ENCODE results near the gene NCF2. TPM values are rescaled to one million over a fixed set of nuclear protein-coding genes. Genes with fewer than 3 reads are reported as not detected.

The NCF2 gene
- total and polyA plus RNA-seq, 2 donors (not counting 1 experiment from before 2014, with no cell fraction given): 9.9 to 10.5 TPM

DNA sequence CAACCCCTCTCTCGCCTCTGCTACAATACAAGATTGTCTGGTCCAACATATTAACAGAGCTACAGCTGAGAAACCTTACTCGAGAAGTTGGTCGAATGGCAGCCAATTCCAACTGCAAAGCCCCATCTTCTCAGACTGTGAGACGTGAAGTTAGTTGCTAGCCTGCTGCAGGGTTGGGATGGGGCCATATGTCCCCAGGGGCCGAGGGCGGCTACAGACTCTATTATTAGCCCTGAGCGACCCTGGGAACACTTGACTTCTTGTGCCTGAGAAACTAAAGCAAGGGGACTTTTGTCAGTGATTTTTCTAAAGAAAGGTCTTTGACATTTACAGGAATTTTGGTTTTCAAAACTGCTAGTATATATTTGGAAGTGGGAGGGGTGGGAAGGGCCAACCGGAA, 13.7 kb downstream of the NCF2 start:
- Mint-ChIP-seq H3K27me3 (no peaks in the 10 kb centered on the region), H3K9me3 (ENCODE audit: insufficient read depth) (no peaks in the 10 kb centered on the region), H3K27ac (no peak overlapping the region), H3K4me3 (no peak overlapping the region), H3K4me1 (peaks cover 12% of the 10 kb centered on the region)
- ChIA-PET POLR2A (no interaction called here), CTCF (interaction anchor here (1.0 kb wide), 1 partner anchor 30 kb away, joined by 3 read pairs; no protein-coding TSS in a partner anchor)
- no peak overlapping the region for H3K4me2 ChIP-seq (replicated peaks; ENCODE audit: low read depth, low read length, poor library complexity, severe bottlenecking)
- no peaks in the 10 kb centered on the region for H3K27me3 ChIP-seq (replicated peaks in 1 of 4; ENCODE audit: control extremely low read depth in 1 of 4, control insufficient read depth in 3 of 4, insufficient read depth in 4 of 4, low read length in 3 of 4)
- intact Hi-C loops (cut with micrococcal nuclease): no loop called here
- no peaks in the 10 kb centered on the region for H3K9me3 ChIP-seq (ENCODE audit: control extremely low read depth in 1 of 3, control insufficient read depth in 2 of 3, insufficient read depth in 1 of 3, low read length in 2 of 3)
- H3K36me3 ChIP-seq (replicated peaks in 1 of 2; ENCODE audit: control extremely low read depth in 1 of 2, control insufficient read depth in 1 of 2, extremely low read depth in 1 of 2, insufficient read depth in 2 of 2, low read length in 1 of 2): peaks cover 5 to 19% of the 10 kb centered on the region in 2 experiments
- H3K4me3 ChIP-seq (ENCODE audit: control extremely low read depth in 1 of 5, extremely low read depth in 1 of 5, insufficient read depth in 1 of 5, low read depth in 2 of 5, low read length in 4 of 5): no peak overlapping the region
- no peak overlapping the region for H3K9ac ChIP-seq (ENCODE audit: low read length)
- H3K4me1 ChIP-seq (ENCODE audit: control insufficient read depth in 2 of 2, insufficient read depth in 2 of 2, low read length in 2 of 2): peaks cover 16 to 18% of the 10 kb centered on the region in 2 donors
- H3K79me2 ChIP-seq (ENCODE audit: control insufficient read depth, insufficient read depth, low read length): no peaks in the 10 kb centered on the region
- 43% methylated on average over 5 of the region's 8 CpGs for WGBS (ENCODE audit: insufficient coverage)
- TF ChIP-seq CTCF (IDR thresholded peaks at IDR 0.05) (no peak), EZH2 (IDR thresholded peaks at IDR 0.05; ENCODE audit: borderline replicate concordance, insufficient read depth, low read depth, low read length, poor library complexity, severe bottlenecking) (no peak)
- no peak for ATAC-seq (ENCODE audit: low read depth)
- no peak overlapping the region for H2AFZ ChIP-seq (ENCODE audit: insufficient read depth, low read depth, low read length, poor library complexity, severe bottlenecking)
- H3K27ac ChIP-seq (ENCODE audit: low read length in 2 of 2): no peak overlapping the region
- DNase-seq: no peak
- no peaks in the 10 kb centered on the region for H4K20me1 ChIP-seq (ENCODE audit: control insufficient read depth, insufficient read depth, low read length, poor library complexity, severe bottlenecking)

GRCh38 chr1:183575606-183576005, 14.7 kb downstream of the NCF2 start:
- H3K4me3 Mint-ChIP-seq: no peak overlapping the region
- H3K27ac ChIP-seq (ENCODE audit: low read length in 2 of 2): no peak overlapping the region
- no peaks in the 10 kb centered on the region for H3K27me3 Mint-ChIP-seq
- no peak overlapping the region for H3K27ac Mint-ChIP-seq
- H3K4me3 ChIP-seq (ENCODE audit: control extremely low read depth in 1 of 5, extremely low read depth in 1 of 5, insufficient read depth in 1 of 5, low read depth in 2 of 5, low read length in 4 of 5): no peak overlapping the region
- intact Hi-C loops (cut with micrococcal nuclease): no loop called here
- peaks cover 10% of the 10 kb centered on the region for H3K4me1 Mint-ChIP-seq
- H4K20me1 ChIP-seq (ENCODE audit: control insufficient read depth, insufficient read depth, low read length, poor library complexity, severe bottlenecking): no peaks in the 10 kb centered on the region
- WGBS (ENCODE audit: insufficient coverage): 100% methylated on average over 3 of the region's 5 CpGs
- no peak overlapping the region for H3K4me2 ChIP-seq (replicated peaks; ENCODE audit: low read depth, low read length, poor library complexity, severe bottlenecking)
- no peak for TF ChIP-seq CTCF (IDR thresholded peaks at IDR 0.05)
- no peak for TF ChIP-seq EZH2 (IDR thresholded peaks at IDR 0.05; ENCODE audit: borderline replicate concordance, insufficient read depth, low read depth, low read length, poor library complexity, severe bottlenecking)
- H3K9ac ChIP-seq (ENCODE audit: low read length): no peak overlapping the region
- H3K9me3 ChIP-seq (ENCODE audit: control extremely low read depth in 1 of 3, control insufficient read depth in 2 of 3, insufficient read depth in 1 of 3, low read length in 2 of 3): no peaks in the 10 kb centered on the region
- ATAC-seq (ENCODE audit: low read depth): no peak
- no peaks in the 10 kb centered on the region for H3K79me2 ChIP-seq (ENCODE audit: control insufficient read depth, insufficient read depth, low read length)
- peaks cover 9 to 10% of the 10 kb centered on the region in 2 donors for H3K4me1 ChIP-seq (ENCODE audit: control insufficient read depth in 2 of 2, insufficient read depth in 2 of 2, low read length in 2 of 2)
- no peaks in the 10 kb centered on the region for H3K9me3 Mint-ChIP-seq (ENCODE audit: insufficient read depth)
- DNase-seq: no peak
- ChIA-PET POLR2A (no interaction called here), CTCF (no interaction called here)
- no peak overlapping the region for H2AFZ ChIP-seq (ENCODE audit: insufficient read depth, low read depth, low read length, poor library complexity, severe bottlenecking)
- H3K36me3 ChIP-seq (replicated peaks in 1 of 2; ENCODE audit: control extremely low read depth in 1 of 2, control insufficient read depth in 1 of 2, extremely low read depth in 1 of 2, insufficient read depth in 2 of 2, low read length in 1 of 2): peaks cover 5 to 22% of the 10 kb centered on the region in 2 experiments
- H3K27me3 ChIP-seq (replicated peaks in 1 of 4; ENCODE audit: control extremely low read depth in 1 of 4, control insufficient read depth in 3 of 4, insufficient read depth in 4 of 4, low read length in 3 of 4): no peaks in the 10 kb centered on the region

Measured in B cell (primary cell).